Thoracic aorta (tissue), 2 donors: ENCODE data around the gene WNT4. TPM values are rescaled to one million over a fixed set of nuclear protein-coding genes. Genes with fewer than 3 reads are reported as not detected.

Experiments used
- ATAC-seq: fragments of 150-250 bp; one replicate; pipeline ENCODE4 v1.8.0; 2017; ENCODE audit warnings: low read depth; ENCODE audit not compliant: insufficient number of reproducible peaks, low FRiP score
- DNase-seq: peaks from one replicate; pipeline ENCODE4 v3.0.0-alpha.2; 2020; ENCODE audit warnings: low spot score
- H3K27ac ChIP-seq, 2 donors: fragments of 200-600 bp; sonication (generic); 1 replicate in 1 of 2; 2 replicates in 1 of 2; pipeline ENCODE4 v1.5.1; 2016; ENCODE audit warnings: mild to moderate bottlenecking in 2 of 2, moderate library complexity in 2 of 2
- H3K27me3 ChIP-seq: fragments of 200-600 bp; sonication (generic); replicated peaks from 2 replicates; pipeline ENCODE4 v1.6.0; 2016; ENCODE audit warnings: mild to moderate bottlenecking; ENCODE audit not compliant: insufficient read depth
- H3K36me3 ChIP-seq: fragments of 200-600 bp; sonication (generic); one replicate; pipeline ENCODE4 v1.5.1; 2016
- H3K4me1 ChIP-seq, 2 donors: fragments of 200-600 bp; sonication (generic); 1 replicate in 1 of 2; 2 replicates in 1 of 2; pipeline versions ENCODE4 v1.5.1 to v1.6.0; 2016; ENCODE audit warnings: low read depth in 2 of 2, mild to moderate bottlenecking in 1 of 2; ENCODE audit not compliant: control insufficient read depth in 1 of 2
- H3K4me3 ChIP-seq: fragments of 200-600 bp; sonication (generic); 2 replicates; pipeline ENCODE4 v1.5.1; 2016; ENCODE audit warnings: mild to moderate bottlenecking
- H3K9me3 ChIP-seq: fragments of 200-600 bp; sonication (generic); 2 replicates; pipeline ENCODE4 v1.5.1; 2016
- total RNA-seq, 2 donors: library from RNA; depleted of rRNA; stranded (reverse); fragments of >200 nt; gene quantifications; one replicate each; pipeline versions ENCODE4 v1.1.0 to v1.2.3, GENCODE V29; 2016
- TF ChIP-seq, protein P1 (sequence below): fragments of 200-600 bp; sonication (generic); IDR thresholded peaks from one replicate; pipeline ENCODE4 v1.5.1; 2019; ENCODE audit warnings: antibody characterized with exemption

Gene WNT4
- total RNA-seq, 2 donors from 2014 or later, result not detected

DNA sequence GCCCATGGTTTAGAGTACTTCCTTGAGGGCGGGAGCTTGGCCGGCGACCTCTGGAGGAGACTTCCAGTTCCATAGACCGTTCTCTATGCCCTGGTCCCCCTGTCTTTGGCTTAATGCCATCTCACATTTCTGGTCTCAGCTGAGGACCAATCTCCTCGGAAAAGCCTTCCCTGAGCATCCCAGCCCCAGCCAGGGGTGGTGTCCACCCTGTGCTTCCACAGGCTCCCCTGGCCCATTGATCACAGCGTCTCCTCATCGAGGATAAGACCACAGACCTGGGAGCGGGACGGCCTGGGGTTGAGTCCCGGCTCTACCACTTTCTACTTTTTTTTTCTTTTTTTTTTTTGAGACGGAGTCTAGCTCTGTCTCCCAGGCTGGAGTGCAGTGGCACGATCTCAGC is 14.5 kb downstream of the WNT4 start:
- no peaks in the 10 kb centered on the region for H3K9me3 ChIP-seq
- no peak for ATAC-seq
- DNase-seq, result no peak
- H3K4me3 ChIP-seq, result no peak overlapping the region
- H3K4me1 ChIP-seq, result peaks cover 5 to 13% of the 10 kb centered on the region in 2 donors
- H3K27me3 ChIP-seq, result no peaks in the 10 kb centered on the region
- H3K36me3 ChIP-seq, result no peaks in the 10 kb centered on the region
- TF ChIP-seq, protein P1, sequence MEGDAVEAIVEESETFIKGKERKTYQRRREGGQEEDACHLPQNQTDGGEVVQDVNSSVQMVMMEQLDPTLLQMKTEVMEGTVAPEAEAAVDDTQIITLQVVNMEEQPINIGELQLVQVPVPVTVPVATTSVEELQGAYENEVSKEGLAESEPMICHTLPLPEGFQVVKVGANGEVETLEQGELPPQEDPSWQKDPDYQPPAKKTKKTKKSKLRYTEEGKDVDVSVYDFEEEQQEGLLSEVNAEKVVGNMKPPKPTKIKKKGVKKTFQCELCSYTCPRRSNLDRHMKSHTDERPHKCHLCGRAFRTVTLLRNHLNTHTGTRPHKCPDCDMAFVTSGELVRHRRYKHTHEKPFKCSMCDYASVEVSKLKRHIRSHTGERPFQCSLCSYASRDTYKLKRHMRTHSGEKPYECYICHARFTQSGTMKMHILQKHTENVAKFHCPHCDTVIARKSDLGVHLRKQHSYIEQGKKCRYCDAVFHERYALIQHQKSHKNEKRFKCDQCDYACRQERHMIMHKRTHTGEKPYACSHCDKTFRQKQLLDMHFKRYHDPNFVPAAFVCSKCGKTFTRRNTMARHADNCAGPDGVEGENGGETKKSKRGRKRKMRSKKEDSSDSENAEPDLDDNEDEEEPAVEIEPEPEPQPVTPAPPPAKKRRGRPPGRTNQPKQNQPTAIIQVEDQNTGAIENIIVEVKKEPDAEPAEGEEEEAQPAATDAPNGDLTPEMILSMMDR, result no peak
- H3K27ac ChIP-seq, result no peak overlapping the region

DNA sequence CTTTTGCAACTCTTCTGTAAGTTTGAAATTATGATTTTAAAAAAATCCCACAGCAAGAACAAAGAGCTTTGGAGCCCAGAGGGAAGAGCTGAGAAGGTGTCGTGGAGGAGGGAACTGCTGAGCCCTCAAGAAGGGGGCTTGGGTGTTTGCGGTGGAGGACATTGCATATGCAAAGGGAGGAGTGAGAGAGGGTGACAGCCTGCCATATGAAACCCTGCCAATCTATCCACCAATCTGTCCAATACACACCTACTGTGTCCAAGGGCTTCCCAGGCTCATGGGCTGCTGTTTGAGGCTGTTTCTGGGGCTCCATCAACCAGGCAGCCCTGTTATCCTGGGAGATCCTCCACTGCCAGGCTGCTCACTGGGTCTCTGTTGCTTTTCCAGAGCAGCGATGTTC is 15.2 kb downstream of the WNT4 start:
- no peak for ATAC-seq
- Histone ChIP-seq H3K4me3 (no peak overlapping the region), H3K27me3 (no peaks in the 10 kb centered on the region), H3K4me1 (peaks cover 5 to 9% of the 10 kb centered on the region in 2 donors), H3K27ac (no peak overlapping the region), H3K36me3 (no peaks in the 10 kb centered on the region), H3K9me3 (no peaks in the 10 kb centered on the region)
- no peak for DNase-seq
- TF ChIP-seq, protein P1, result no peak

DNA sequence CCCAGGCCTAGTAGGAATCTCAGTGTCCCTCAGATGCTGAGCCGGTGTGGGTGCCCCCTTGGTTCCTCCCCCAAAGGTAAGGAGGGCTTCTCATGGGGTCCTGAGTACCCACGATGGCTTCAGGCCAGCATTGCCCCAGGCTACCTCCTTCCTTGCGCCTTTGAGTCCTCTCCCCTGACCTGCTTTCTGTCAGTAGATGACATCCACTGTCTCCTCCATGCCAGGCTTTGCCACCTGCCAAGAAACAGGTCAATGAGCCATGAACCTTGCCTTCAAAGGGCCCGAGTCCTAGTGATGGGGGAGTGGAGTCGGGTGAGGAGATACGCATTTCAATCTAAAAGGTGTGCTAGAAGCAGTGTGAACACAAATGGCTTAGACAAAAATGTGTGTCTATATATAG is 15.6 kb downstream of the WNT4 start:
- H3K27ac ChIP-seq, result no peak overlapping the region
- peaks cover 2 to 4% of the 10 kb centered on the region in 2 donors for H3K4me1 ChIP-seq
- no peak for ATAC-seq
- DNase-seq, result no peak
- no peaks in the 10 kb centered on the region for H3K9me3 ChIP-seq
- no peak overlapping the region for H3K4me3 ChIP-seq
- TF ChIP-seq, protein P1, result no peak
- no peaks in the 10 kb centered on the region for H3K36me3 ChIP-seq
- no peaks in the 10 kb centered on the region for H3K27me3 ChIP-seq

DNA sequence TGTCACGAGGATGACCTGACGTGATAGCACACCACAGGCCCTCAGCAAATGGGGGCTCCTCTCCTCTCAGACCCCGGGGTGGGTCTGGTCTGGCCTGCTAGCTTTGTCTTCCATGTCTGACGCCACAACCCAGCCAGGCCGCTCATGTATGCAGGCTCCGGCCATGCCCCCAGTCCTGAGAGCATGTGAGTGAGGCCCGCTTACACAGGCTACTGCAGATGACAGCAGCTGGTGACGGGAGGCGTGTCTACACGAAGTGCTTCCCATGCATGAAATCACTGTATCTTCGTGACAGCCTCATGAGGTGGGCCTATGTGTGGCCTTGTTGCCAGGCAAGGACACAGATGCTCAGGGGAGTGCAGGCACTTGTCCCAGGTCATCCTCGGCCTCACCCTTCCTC is 16.4 kb downstream of the WNT4 start:
- Histone ChIP-seq H3K9me3 (no peaks in the 10 kb centered on the region), H3K4me1 (no peaks in the 10 kb centered on the region), H3K27ac (no peak overlapping the region), H3K36me3 (no peaks in the 10 kb centered on the region), H3K27me3 (no peaks in the 10 kb centered on the region), H3K4me3 (no peak overlapping the region)
- DNase-seq, result no peak
- ATAC-seq, result no peak
- TF ChIP-seq, protein P1, result no peak

DNA sequence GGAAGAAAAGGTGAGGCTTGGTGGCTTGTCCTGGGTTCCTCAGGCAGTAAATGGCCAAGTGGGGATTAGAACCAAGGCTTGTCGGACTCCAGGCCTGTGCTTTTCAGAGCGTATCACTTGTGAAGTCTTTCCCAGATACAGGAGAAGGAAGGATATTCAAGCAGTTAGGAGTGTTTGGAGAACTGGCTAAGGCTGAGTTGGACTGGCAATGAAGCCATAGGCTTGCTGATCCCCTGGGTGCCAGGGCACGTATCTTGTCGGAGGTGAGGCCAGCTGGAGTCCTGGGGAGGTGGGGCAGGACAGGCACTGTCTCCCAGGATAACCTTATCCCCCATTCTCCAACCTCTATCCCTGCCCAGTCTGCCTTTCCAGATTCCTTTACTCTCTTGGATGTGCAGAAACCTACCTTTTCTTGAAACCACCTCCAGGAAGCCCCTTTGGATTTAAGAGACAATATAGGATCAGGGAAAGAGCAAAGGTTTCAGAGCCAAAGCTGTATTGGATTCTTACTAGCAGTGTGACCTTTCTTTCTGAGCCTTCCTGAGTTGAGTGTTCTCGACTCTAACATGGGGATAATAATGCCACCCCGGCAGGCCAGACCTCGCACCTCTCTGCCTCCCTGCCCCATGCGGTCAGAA is 18.2 kb downstream of the WNT4 start:
- TF ChIP-seq, protein P1, result no peak
- Histone ChIP-seq H3K36me3 (peaks cover 6% of the 10 kb centered on the region), H3K9me3 (no peaks in the 10 kb centered on the region), H3K27me3 (no peaks in the 10 kb centered on the region), H3K4me1 (no peaks in the 10 kb centered on the region), H3K4me3 (no peak overlapping the region), H3K27ac (no peak overlapping the region)
- no peak for DNase-seq
- ATAC-seq, result no peak
